GM18508 (cell line): ENCODE data around the gene YEATS2.
"Not testable (repeated sequence)": the region's sequence is repeated elsewhere in the genome, so short reads cannot be mapped to it uniquely, and the experiment has no call there.

Source experiments
- ATAC-seq: cut with Tn5 transposase; IDR thresholded peaks from one replicate; pipeline ENCODE4 v1.9.1; 2021; ENCODE audit warnings: moderate number of reproducible peaks; ENCODE audit not compliant: insufficient read depth, unreplicated experiment

Gene YEATS2

GRCh38 chr3:183769453-183769852 lies 71.9 kb downstream of the YEATS2 start:
- ATAC-seq, result no peak

GRCh38 chr3:183774631-183775030 lies 77.0 kb downstream of the YEATS2 start:
- no peak for ATAC-seq

GRCh38 chr3:183775781-183776180 lies 78.2 kb downstream of the YEATS2 start:
- ATAC-seq, result no peak

GRCh38 chr3:183776451-183776850 lies 78.9 kb downstream of the YEATS2 start:
- ATAC-seq, result not testable (repeated sequence)

GRCh38 chr3:183777016-183777618 lies 79.5 kb downstream of the YEATS2 start:
- no peak for ATAC-seq

- no peak for ATAC-seq
Observed at GRCh38 chr3:183779896-183780465, 82.4 kb downstream of the YEATS2 start.

- ATAC-seq, result no peak
Observed at GRCh38 chr3:183781246-183781645, 83.6 kb downstream of the YEATS2 start.

GRCh38 chr3:183782576-183783276 lies 85.1 kb downstream of the YEATS2 start:
- ATAC-seq, result no peak

GRCh38 chr3:183784503-183784902 lies 86.9 kb downstream of the YEATS2 start:
- not testable (repeated sequence) for ATAC-seq

- no peak for ATAC-seq
Observed at GRCh38 chr3:183789826-183790225, 92.2 kb downstream of the YEATS2 start.

GRCh38 chr3:183790700-183791099 lies 93.1 kb downstream of the YEATS2 start:
- ATAC-seq, result no peak

GRCh38 chr3:183792976-183793375 lies 95.4 kb downstream of the YEATS2 start:
- no peak for ATAC-seq

GRCh38 chr3:183794452-183794851 lies 96.9 kb downstream of the YEATS2 start:
- no peak for ATAC-seq

- no peak for ATAC-seq
Observed at GRCh38 chr3:183796372-183796771, 98.8 kb downstream of the YEATS2 start.

- ATAC-seq, result no peak
Observed at GRCh38 chr3:183797996-183798395, 100.4 kb downstream of the YEATS2 start.

GRCh38 chr3:183799461-183799860 lies 101.9 kb downstream of the YEATS2 start:
- no peak for ATAC-seq

GRCh38 chr3:183800243-183800863 lies 102.8 kb downstream of the YEATS2 start:
- ATAC-seq, result no peak

- ATAC-seq, result no peak
Observed at GRCh38 chr3:183801601-183802000, 104.0 kb downstream of the YEATS2 start.

- ATAC-seq, result no peak
Observed at GRCh38 chr3:183802989-183803388, 105.4 kb downstream of the YEATS2 start.

GRCh38 chr3:183807209-183807728 lies 109.7 kb downstream of the YEATS2 start:
- no peak for ATAC-seq

GRCh38 chr3:183807881-183808280 lies 110.3 kb downstream of the YEATS2 start:
- ATAC-seq, result no peak
